ENCODE measurements around the gene SMIM41.
"Not testable (repeated sequence)": the region's sequence is repeated elsewhere in the genome, so short reads cannot be mapped to it uniquely, and the experiment has no call there.

The SMIM41 gene

DNA sequence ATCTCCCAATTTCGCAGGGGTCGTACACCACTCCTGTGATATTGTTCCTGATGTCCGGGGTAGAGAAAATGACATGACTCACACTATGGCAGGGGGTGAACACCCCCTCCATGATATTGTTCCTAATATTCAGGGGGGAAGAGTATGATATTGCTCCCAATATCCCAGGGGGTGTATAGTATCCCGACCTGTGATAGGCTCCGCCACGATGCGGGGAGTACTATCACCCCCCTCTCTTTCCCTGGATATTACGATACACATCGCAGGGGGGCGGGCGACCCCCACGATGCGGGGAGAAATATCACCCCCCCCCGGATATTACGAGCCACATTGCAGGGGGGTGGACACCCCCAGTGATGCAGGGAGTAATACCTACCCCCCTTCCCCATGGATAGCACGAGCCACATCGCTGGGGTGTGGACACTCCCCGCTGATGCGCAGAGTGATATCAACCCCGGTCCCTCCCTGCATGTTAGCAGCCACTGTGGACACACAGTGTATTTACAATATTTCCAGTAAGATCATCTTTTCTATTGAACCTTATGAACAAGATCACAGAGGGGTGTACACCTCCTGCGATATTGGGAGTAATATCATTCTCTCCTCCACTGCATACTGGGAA, 17.7 kb downstream of the SMIM41 start:
- Histone ChIP-seq H3K27ac (no peak overlapping the region), H3K36me3 (replicated peaks) (no peaks in the 10 kb centered on the region), H3K27me3 (replicated peaks) (peaks cover under 1% of the 10 kb centered on the region), H3K4me3 (ENCODE audit: low read depth, low read length) (no peak overlapping the region)
- no peak for DNase-seq
- in situ Hi-C loops (cut with HindIII; ENCODE audit: low pct_ligation_motif_present, low sequenced_read_pairs), result no loop called here
- TF ChIP-seq, protein P1, sequence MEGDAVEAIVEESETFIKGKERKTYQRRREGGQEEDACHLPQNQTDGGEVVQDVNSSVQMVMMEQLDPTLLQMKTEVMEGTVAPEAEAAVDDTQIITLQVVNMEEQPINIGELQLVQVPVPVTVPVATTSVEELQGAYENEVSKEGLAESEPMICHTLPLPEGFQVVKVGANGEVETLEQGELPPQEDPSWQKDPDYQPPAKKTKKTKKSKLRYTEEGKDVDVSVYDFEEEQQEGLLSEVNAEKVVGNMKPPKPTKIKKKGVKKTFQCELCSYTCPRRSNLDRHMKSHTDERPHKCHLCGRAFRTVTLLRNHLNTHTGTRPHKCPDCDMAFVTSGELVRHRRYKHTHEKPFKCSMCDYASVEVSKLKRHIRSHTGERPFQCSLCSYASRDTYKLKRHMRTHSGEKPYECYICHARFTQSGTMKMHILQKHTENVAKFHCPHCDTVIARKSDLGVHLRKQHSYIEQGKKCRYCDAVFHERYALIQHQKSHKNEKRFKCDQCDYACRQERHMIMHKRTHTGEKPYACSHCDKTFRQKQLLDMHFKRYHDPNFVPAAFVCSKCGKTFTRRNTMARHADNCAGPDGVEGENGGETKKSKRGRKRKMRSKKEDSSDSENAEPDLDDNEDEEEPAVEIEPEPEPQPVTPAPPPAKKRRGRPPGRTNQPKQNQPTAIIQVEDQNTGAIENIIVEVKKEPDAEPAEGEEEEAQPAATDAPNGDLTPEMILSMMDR (IDR thresholded peaks at IDR 0.05; ENCODE audit: low read depth, low read length, missing control alignments), result no peak

DNA sequence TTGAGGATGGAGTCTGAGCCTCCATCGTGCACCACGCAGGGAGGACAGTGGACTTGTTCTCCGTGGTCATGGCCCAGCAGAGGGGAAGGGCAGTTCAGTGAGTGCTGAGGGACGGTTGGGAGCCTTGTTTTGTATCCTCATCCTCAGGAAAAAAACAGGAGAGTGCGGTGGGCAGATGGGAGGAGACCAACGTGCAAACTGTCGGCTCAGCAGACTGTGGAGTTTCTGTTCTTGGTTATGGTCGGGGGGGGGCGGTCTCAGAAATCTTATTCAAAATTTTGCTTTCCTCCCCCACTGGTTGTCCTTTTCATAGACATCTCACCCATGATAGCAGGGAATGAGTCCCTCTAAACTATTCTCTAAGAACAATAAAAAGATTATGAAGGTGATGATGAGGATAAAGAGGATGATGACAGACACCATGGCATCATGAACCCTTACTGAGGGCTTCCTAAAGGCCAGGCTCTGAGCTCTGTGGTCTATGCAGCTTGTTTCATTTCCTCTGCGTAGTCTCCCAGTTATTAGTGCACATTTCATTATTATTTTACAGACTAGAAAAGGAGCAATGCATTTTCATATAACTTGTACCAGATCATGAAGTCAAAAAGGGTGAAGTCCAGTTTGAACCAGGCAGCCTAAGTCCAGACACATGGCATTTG, 25.1 kb downstream of the SMIM41 start:
- in situ Hi-C loops (cut with HindIII; ENCODE audit: low pct_ligation_motif_present, low sequenced_read_pairs); H3K27ac ChIP-seq; H3K4me3 ChIP-seq (ENCODE audit: low read depth, low read length); H3K27me3 ChIP-seq (replicated peaks); DNase-seq; H3K36me3 ChIP-seq (replicated peaks): not testable (repeated sequence)

DNA sequence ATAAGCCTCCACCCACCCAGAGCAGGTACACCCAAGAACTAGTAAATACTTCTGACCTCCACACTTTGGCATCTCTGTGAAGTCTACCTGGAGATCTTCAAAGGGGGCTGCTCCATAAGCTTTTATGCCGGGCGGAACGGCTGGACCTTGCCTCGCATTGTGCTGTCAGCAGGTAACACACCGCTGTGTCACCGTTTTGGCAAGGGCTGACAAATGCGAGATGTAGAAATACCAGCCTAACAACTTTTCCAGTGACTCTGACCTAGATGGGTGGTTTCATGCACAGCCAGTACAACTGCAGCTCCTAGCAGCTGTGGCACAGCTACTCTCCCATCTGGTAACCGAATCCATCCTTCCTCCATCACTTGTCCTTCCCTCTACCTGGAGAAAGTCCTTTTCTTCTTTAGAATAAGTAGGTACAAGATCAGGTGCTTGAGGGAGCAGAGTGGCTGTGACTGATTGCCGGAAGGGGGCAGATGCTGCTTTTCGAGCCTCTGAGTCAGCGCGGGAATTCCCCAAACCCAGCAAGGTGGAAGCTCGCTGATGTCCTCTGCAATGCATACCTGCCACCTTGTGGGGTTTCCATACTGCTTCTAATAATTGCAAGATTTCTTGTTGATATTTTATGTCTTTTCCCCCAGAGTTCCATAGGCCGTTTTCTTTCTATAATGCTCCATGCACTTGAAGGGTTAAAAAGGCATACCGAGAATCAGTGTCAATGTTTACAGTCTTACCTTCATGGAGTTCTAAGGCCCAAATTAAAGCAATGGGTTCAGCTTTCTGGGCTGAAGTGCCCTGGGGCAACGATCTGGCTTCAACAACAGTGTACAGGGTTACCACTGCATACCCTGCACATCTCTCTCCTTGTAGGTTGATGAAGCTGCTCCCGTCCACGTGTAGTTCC, 37.0 kb downstream of the SMIM41 start:
- in situ Hi-C loops (cut with HindIII; ENCODE audit: low pct_ligation_motif_present, low sequenced_read_pairs); H3K27ac ChIP-seq; H3K4me3 ChIP-seq (ENCODE audit: low read depth, low read length); H3K27me3 ChIP-seq (replicated peaks); H3K36me3 ChIP-seq (replicated peaks); DNase-seq: not testable (repeated sequence)

DNA sequence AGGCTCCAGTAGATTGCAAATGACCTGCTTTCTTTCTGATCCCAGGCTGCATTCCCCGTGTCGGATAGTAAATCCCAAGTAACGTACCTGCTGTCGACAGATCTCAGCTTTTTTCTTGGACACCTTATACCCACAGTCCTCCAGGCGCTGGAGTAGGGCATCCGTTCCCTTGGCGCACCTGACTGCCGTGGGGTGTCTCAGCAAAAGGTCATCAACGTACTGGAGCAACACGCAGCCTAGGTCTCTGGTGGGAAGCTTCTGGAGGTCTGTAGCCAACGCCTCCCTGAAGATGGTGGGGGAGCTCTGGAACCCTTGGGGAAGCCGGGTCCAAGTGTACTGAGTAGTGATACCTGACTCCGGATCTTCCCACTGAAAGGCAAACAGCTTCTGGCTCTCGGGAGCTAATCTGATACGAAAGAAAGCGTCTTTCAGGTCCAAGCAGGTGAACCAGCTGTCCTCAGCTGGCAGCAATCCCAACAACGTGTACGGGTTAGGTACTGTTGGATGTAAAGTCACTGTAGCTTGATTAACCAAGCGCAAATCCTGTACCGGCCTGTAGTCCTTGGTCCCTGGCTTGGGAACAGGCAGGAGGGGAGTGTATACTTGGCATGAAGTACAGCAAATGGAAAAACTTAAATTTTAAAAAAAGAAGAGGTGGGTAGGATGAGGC, 38.4 kb downstream of the SMIM41 start:
- in situ Hi-C loops (cut with HindIII; ENCODE audit: low pct_ligation_motif_present, low sequenced_read_pairs); H3K27ac ChIP-seq; H3K36me3 ChIP-seq (replicated peaks); H3K4me3 ChIP-seq (ENCODE audit: low read depth, low read length); H3K27me3 ChIP-seq (replicated peaks); DNase-seq: not testable (repeated sequence)

DNA sequence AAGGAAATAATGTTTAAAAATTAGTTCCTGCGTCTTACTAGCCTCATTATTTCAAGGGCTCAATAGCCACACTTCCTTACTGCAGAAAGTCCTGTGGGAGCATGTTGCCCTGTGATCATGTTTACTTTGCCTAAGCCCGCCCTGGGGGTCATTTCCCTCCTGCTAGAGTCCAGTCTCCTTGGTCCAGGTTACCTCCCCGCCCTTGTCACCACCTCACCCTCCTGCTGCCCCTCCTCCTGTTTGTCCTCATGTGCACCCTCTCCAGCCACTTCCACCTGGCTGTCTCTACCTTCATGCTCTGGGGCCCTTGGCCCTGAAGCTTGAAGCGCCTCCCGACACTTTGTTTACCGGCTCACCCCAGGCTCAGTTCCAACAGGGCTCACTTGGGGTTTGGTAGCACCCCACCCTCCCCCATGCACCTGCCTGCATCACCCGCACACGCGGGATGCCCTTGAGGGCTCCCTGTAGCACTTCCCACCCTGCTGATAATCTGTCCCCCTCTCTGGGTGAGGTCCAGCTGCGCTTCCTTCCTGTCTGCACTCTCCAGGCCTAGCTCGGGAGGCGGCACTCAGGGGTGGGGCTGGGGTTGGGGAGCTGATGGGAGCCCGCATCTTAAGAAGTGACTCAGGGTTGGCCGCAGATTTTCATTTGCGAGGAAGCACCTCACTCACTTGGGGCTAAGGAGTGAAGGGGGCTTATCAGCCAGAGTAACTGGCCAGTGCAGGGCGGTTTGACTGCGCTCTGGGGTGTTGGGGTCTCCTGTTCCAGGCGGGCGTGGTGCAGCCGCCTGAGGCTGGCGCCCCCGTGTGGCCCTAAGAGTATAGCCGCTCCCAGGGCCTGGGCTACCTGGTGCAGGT, 40.1 kb downstream of the SMIM41 start:
- in situ Hi-C loops (cut with HindIII; ENCODE audit: low pct_ligation_motif_present, low sequenced_read_pairs), result no loop called here
- no peak for DNase-seq
- H3K27me3 ChIP-seq (replicated peaks), result peaks cover 3% of the 10 kb centered on the region
- TF ChIP-seq, protein P1 (IDR thresholded peaks at IDR 0.05; ENCODE audit: low read depth, low read length, missing control alignments), result peak; percentile 79
- H3K4me3 ChIP-seq (ENCODE audit: low read depth, low read length), result no peak overlapping the region
- H3K27ac ChIP-seq, result no peak overlapping the region
- H3K36me3 ChIP-seq (replicated peaks), result no peaks in the 10 kb centered on the region

DNA sequence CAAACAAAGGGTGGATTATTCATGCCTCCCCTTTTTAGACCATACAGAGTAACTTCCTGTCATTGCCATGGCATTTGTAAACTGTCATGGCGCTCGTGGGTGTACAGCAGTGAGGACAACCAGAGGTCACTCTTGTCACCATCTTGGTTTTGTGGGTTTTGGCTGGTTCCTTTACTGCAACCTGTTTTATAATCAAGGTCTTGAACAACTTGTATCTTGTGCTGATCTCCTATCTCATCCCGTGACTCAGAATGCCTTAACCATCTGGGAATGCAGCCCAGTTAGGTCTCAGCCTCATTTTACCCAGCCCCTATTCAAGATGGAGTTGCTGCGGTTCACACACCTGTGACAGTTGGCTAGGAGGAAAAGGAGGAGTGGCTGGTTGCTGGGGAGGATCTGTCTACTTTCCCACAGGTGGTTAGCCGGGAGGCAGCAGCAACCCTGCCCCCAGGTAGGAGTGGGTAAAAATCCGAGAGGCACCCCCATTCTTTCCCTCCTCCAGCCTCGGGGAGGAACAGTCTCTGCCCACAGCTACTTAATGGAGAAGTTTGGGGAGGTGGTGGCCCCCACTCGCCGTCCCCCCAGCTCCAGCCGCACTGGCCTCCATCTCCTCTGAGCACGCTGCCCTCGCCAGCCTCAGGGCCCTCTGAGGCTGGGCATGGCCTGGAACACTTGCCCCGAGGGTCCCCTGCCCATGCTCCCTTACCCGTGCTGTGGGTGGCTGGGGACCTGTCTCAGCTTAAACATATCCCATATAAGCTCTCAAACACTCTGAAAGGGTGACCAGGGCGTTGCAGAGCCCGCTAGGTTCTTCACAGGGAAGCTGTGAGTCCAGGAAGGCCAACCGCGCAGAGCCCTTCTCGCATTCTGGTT, 41.7 kb downstream of the SMIM41 start:
- Histone ChIP-seq H3K4me3 (ENCODE audit: low read depth, low read length) (no peak overlapping the region), H3K36me3 (replicated peaks) (no peaks in the 10 kb centered on the region), H3K27me3 (replicated peaks) (peaks cover 3% of the 10 kb centered on the region), H3K27ac (no peak overlapping the region)
- in situ Hi-C loops (cut with HindIII; ENCODE audit: low pct_ligation_motif_present, low sequenced_read_pairs), result no loop called here
- DNase-seq, result no peak
- TF ChIP-seq, protein P1 (IDR thresholded peaks at IDR 0.05; ENCODE audit: low read depth, low read length, missing control alignments), result no peak

All from brain microvascular endothelial cell (primary cell).